Lower leg skin (tissue), 3 donors: ENCODE data around the gene UBTD1.

Experiments used
- CTCF ChIP-seq, 3 donors: fragments of 450-650 bp; IDR thresholded peaks; one replicate each; pipeline ENCODE4 v1.5.1; 2016; ENCODE audit warnings: antibody characterized with exemption in 3 of 3, mild to moderate bottlenecking in 3 of 3, moderate library complexity in 2 of 3
- POLR2A ChIP-seq, 2 donors: fragments of 450-650 bp; IDR thresholded peaks; one replicate each; pipeline ENCODE4 v1.6.1; 2016 to 2017; ENCODE audit warnings: antibody characterized with exemption in 2 of 2, mild to moderate bottlenecking in 1 of 2, moderate library complexity in 1 of 2

GRCh38 chr10:97570789-97571471, 72.2 kb downstream of the UBTD1 start:
- no peak for TF ChIP-seq POLR2A (IDR thresholded peaks at IDR 0.05)
- no peak for TF ChIP-seq CTCF (IDR thresholded peaks at IDR 0.05)
